Measurements from ENCODE around the gene RUFY1.
"Not testable (repeated sequence)": the region's sequence is repeated elsewhere in the genome, so short reads cannot be mapped to it uniquely, and the experiment has no call there.

The RUFY1 gene

GRCh38 chr5:179550511-179551342 is at the start of gene RUFY1:
Gene RUFY1, plus strand, starts transcription at chr5:179550554. Its CDS starts 16 bp downstream, at chr5:179550570.
- peak within 1 kb of the TSS; percentile 90 to 99 (median 96) for H3K9ac ChIP-seq
- no peaks in the 10 kb centered on the region for H3K9me3 ChIP-seq (replicated peaks in 1 of 11)
- H3K27me3 ChIP-seq: no peaks in the 10 kb centered on the region
- peak within 1 kb of the TSS; percentile 70 to 94 (median 80) for H3K4me2 ChIP-seq
- peak within 1 kb of the TSS; percentile 91 to 99 (median 94) for H3K27ac ChIP-seq
- peaks cover 0 to 26% (median 12%) of the 10 kb centered on the region in 11 experiments; a peak in 14 of 22 replicates for H3K36me3 ChIP-seq
- H3K4me3 ChIP-seq: peak within 1 kb of the TSS; percentile 82 to 96 (median 87)
- peaks cover 14 to 39% (median 35%) of the 10 kb centered on the region in 11 experiments; a peak in 17 of 22 replicates for H4K20me1 ChIP-seq
- no peak for TF ChIP-seq Cebpa-rat (IDR thresholded peaks at IDR 0.05)
- H3K4me1 ChIP-seq: peaks cover 23 to 45% (median 29%) of the 10 kb centered on the region in 10 experiments

GRCh38 chr5:179501997-179502396 is 48.4 kb upstream of the RUFY1 start:
- not testable (repeated sequence) for H3K4me3 ChIP-seq, H3K4me1 ChIP-seq, H3K27me3 ChIP-seq, H3K27ac ChIP-seq, H4K20me1 ChIP-seq, H3K9ac ChIP-seq, H3K36me3 ChIP-seq, H3K4me2 ChIP-seq
- H3K9me3 ChIP-seq (replicated peaks in 1 of 11): peaks cover 7 to 29% (median 19%) of the 10 kb centered on the region in 11 experiments

- H3K9me3 ChIP-seq (replicated peaks in 1 of 11): peaks cover 7 to 29% (median 19%) of the 10 kb centered on the region in 11 experiments
- H3K4me3 ChIP-seq, H3K36me3 ChIP-seq, H3K27me3 ChIP-seq, H3K9ac ChIP-seq, H3K4me1 ChIP-seq, H3K4me2 ChIP-seq, H3K27ac ChIP-seq, H4K20me1 ChIP-seq: not testable (repeated sequence)
Observed at GRCh38 chr5:179502420-179502819, 47.9 kb upstream of the RUFY1 start.

- Histone ChIP-seq H3K27me3 (no peaks in the 10 kb centered on the region), H3K27ac (no peak overlapping the region), H3K4me3 (no peak overlapping the region), H4K20me1 (no peaks in the 10 kb centered on the region), H3K9ac (no peak overlapping the region), H3K4me2 (no peak overlapping the region), H3K4me1 (peaks cover 0 to 6% (median 2%) of the 10 kb centered on the region in 10 experiments; a peak in 11 of 20 replicates), H3K36me3 (no peaks in the 10 kb centered on the region), H3K9me3 (replicated peaks in 1 of 11) (peaks cover 7 to 26% (median 19%) of the 10 kb centered on the region in 11 experiments)
- no peak for TF ChIP-seq Cebpa-rat (IDR thresholded peaks at IDR 0.05)
Observed at GRCh38 chr5:179504191-179504590, 46.2 kb upstream of the RUFY1 start.

- peaks cover 4 to 12% (median 7%) of the 10 kb centered on the region in 10 experiments; a peak in 17 of 20 replicates for H3K4me1 ChIP-seq
- no peak overlapping the region for H3K27ac ChIP-seq
- TF ChIP-seq Cebpa-rat (IDR thresholded peaks at IDR 0.05): no peak
- H3K36me3 ChIP-seq: no peaks in the 10 kb centered on the region
- no peaks in the 10 kb centered on the region for H4K20me1 ChIP-seq
- no peaks in the 10 kb centered on the region for H3K27me3 ChIP-seq
- H3K4me3 ChIP-seq: no peak overlapping the region
- no peak overlapping the region for H3K9ac ChIP-seq
- no peak overlapping the region for H3K4me2 ChIP-seq
- H3K9me3 ChIP-seq (replicated peaks in 1 of 11): peaks cover 7 to 21% (median 15%) of the 10 kb centered on the region in 11 experiments
Observed at GRCh38 chr5:179504600-179505396, 45.6 kb upstream of the RUFY1 start.

GRCh38 chr5:179505636-179506261 is 44.6 kb upstream of the RUFY1 start:
- H3K36me3 ChIP-seq: no peaks in the 10 kb centered on the region
- no peak overlapping the region for H3K27ac ChIP-seq
- no peaks in the 10 kb centered on the region for H4K20me1 ChIP-seq
- H3K4me2 ChIP-seq: no peak overlapping the region
- H3K27me3 ChIP-seq: no peaks in the 10 kb centered on the region
- H3K4me3 ChIP-seq: no peak overlapping the region
- no peak overlapping the region for H3K9ac ChIP-seq
- H3K4me1 ChIP-seq: peaks cover 4 to 15% (median 8%) of the 10 kb centered on the region in 10 experiments; a peak in 17 of 20 replicates
- TF ChIP-seq Cebpa-rat (IDR thresholded peaks at IDR 0.05): no peak
- peaks cover 0 to 11% (median 5%) of the 10 kb centered on the region in 11 experiments; a peak in 13 of 22 replicates for H3K9me3 ChIP-seq (replicated peaks in 1 of 11)

- peak overlapping the region in 9 of 11 experiments; percentile 4 to 42 (median 24); a peak in 10 of 22 replicates for H3K4me2 ChIP-seq
- no peaks in the 10 kb centered on the region for H3K36me3 ChIP-seq
- H3K27me3 ChIP-seq: no peaks in the 10 kb centered on the region
- H4K20me1 ChIP-seq: no peaks in the 10 kb centered on the region
- H3K27ac ChIP-seq: no peak overlapping the region
- H3K9me3 ChIP-seq (replicated peaks in 1 of 11): peaks cover 0 to 13% (median 6%) of the 10 kb centered on the region in 11 experiments; a peak in 7 of 22 replicates
- H3K4me1 ChIP-seq: peaks cover 6 to 21% (median 12%) of the 10 kb centered on the region in 10 experiments; a peak in 18 of 20 replicates
- no peak overlapping the region for H3K9ac ChIP-seq
- no peak for TF ChIP-seq Cebpa-rat (IDR thresholded peaks at IDR 0.05)
- no peak overlapping the region for H3K4me3 ChIP-seq
Observed at GRCh38 chr5:179509239-179509638, 41.1 kb upstream of the RUFY1 start.

- Histone ChIP-seq H3K4me2 (peak overlapping the region in 7 of 11 experiments; percentile 4 to 42 (median 28); a peak in 7 of 22 replicates), H3K4me1 (peaks cover 6 to 21% (median 12%) of the 10 kb centered on the region in 10 experiments; a peak in 18 of 20 replicates), H3K9me3 (replicated peaks in 1 of 11) (peaks cover 0 to 13% (median 6%) of the 10 kb centered on the region in 11 experiments; a peak in 7 of 22 replicates), H3K9ac (no peak overlapping the region), H3K27ac (no peak overlapping the region), H3K27me3 (no peaks in the 10 kb centered on the region), H4K20me1 (no peaks in the 10 kb centered on the region), H3K36me3 (no peaks in the 10 kb centered on the region), H3K4me3 (no peak overlapping the region)
- no peak for TF ChIP-seq Cebpa-rat (IDR thresholded peaks at IDR 0.05)
Observed at GRCh38 chr5:179509845-179510244, 40.5 kb upstream of the RUFY1 start.
